H9 (cell line): ENCODE measurements around the gene DES. TPM values are rescaled to one million over a fixed set of nuclear protein-coding genes. Genes with fewer than 3 reads are reported as not detected.

Source experiments
- DNase-seq: peaks from one replicate; pipeline ENCODE4 v3.0.0-alpha.2; 2017
- H2AFZ ChIP-seq: one replicate; pipeline ENCODE4 v1.6.1; 2013; ENCODE audit warnings: mild to moderate bottlenecking, low read length, control low read depth, moderate library complexity
- H2AK5ac ChIP-seq: 2 replicates; pipeline ENCODE4 v1.6.1; 2013; ENCODE audit warnings: low read length, control low read depth, mixed read lengths; ENCODE audit not compliant: insufficient read length
- H2BK120ac ChIP-seq: one replicate; pipeline ENCODE4 v1.6.1; 2013; ENCODE audit warnings: low read depth, mild to moderate bottlenecking, low read length, control low read depth, inconsistent platforms; ENCODE audit not compliant: poor library complexity, severe bottlenecking
- H2BK12ac ChIP-seq: 2 replicates; pipeline ENCODE4 v1.6.1; 2013; ENCODE audit warnings: low read length, control low read depth, mixed read lengths, low read depth; ENCODE audit not compliant: insufficient read length
- H2BK15ac ChIP-seq: 2 replicates; pipeline ENCODE4 v1.6.1; 2013; ENCODE audit warnings: low read depth, low read length, control low read depth
- H2BK20ac ChIP-seq: one replicate; pipeline ENCODE4 v1.6.1; 2013; ENCODE audit warnings: low read depth, mild to moderate bottlenecking, low read length, control low read depth, inconsistent platforms; ENCODE audit not compliant: poor library complexity, severe bottlenecking
- H2BK5ac ChIP-seq: 2 replicates; pipeline ENCODE4 v1.6.1; 2013; ENCODE audit warnings: low read length, control low read depth, mixed read lengths; ENCODE audit not compliant: insufficient read length
- H3K14ac ChIP-seq: 2 replicates; pipeline ENCODE4 v1.6.1; 2013; ENCODE audit warnings: low read length, control low read depth; ENCODE audit not compliant: insufficient read depth
- H3K18ac ChIP-seq: 2 replicates; pipeline ENCODE4 v1.6.1; 2013; ENCODE audit warnings: low read depth, mild to moderate bottlenecking, mixed read lengths, low read length, control low read depth; ENCODE audit not compliant: insufficient read length
- H3K23ac ChIP-seq: 2 replicates; pipeline ENCODE4 v1.6.1; 2013; ENCODE audit warnings: low read length, control low read depth, mixed read lengths, low read depth; ENCODE audit not compliant: insufficient read length
- H3K23me2 ChIP-seq: 2 replicates; pipeline ENCODE4 v1.6.1; 2013; ENCODE audit warnings: low read depth, mild to moderate bottlenecking, mixed read lengths, low read length, control low read depth; ENCODE audit not compliant: insufficient read length, poor library complexity, severe bottlenecking
- H3K27ac ChIP-seq: 2 replicates; pipeline ENCODE4 v1.5.1; 2013; ENCODE audit warnings: low read length, control low read depth, mixed read lengths, low read depth; ENCODE audit not compliant: insufficient read length
- H3K27me3 ChIP-seq: 2 replicates; pipeline ENCODE4 v1.6.1; 2013; ENCODE audit warnings: low read length, control low read depth, inconsistent platforms; ENCODE audit not compliant: insufficient read depth
- H3K4ac ChIP-seq: 2 replicates; pipeline ENCODE4 v1.6.1; 2013; ENCODE audit warnings: low read depth, mild to moderate bottlenecking, control low read depth, inconsistent platforms, low read length, moderate library complexity
- H3K4me1 ChIP-seq: 2 replicates; pipeline ENCODE4 v1.6.1; 2013; ENCODE audit warnings: low read length, control low read depth, inconsistent platforms; ENCODE audit not compliant: insufficient read depth
- H3K4me2 ChIP-seq: 2 replicates; pipeline ENCODE4 v1.6.1; 2013; ENCODE audit warnings: low read length, control low read depth, mixed read lengths; ENCODE audit not compliant: insufficient read length, insufficient read depth
- H3K56ac ChIP-seq: 2 replicates; pipeline ENCODE4 v1.6.1; 2013; ENCODE audit warnings: low read depth, mild to moderate bottlenecking, mixed read lengths, low read length, control low read depth; ENCODE audit not compliant: insufficient read length
- H3K79me1 ChIP-seq: 2 replicates; pipeline ENCODE4 v1.6.1; 2013; ENCODE audit warnings: low read depth, mild to moderate bottlenecking, moderate library complexity, low read length, control low read depth, inconsistent platforms; ENCODE audit not compliant: insufficient read depth, poor library complexity, severe bottlenecking
- H3K79me2 ChIP-seq: 2 replicates; pipeline ENCODE4 v1.6.1; 2013; ENCODE audit warnings: low read length, control low read depth, inconsistent platforms; ENCODE audit not compliant: insufficient read depth
- H3K9ac ChIP-seq: 2 replicates; pipeline ENCODE4 v1.6.1; 2013; ENCODE audit warnings: low read length, control low read depth, mixed read lengths; ENCODE audit not compliant: insufficient read length; ENCODE audit errors: extremely low read depth
- H3K9me3 ChIP-seq: one replicate; pipeline ENCODE4 v1.6.1; 2013; ENCODE audit warnings: low read depth, low read length, inconsistent platforms; ENCODE audit not compliant: control insufficient read depth
- H3T11ph ChIP-seq: one replicate; pipeline ENCODE4 v1.6.1; 2013; ENCODE audit warnings: mild to moderate bottlenecking, low read length, control low read depth, inconsistent platforms
- H4K20me1 ChIP-seq: one replicate; pipeline ENCODE4 v1.6.1; 2013; ENCODE audit not compliant: control insufficient read depth, insufficient read length, insufficient read depth
- H4K5ac ChIP-seq: 2 replicates; pipeline ENCODE4 v1.6.1; 2013; ENCODE audit warnings: low read depth, mild to moderate bottlenecking, mixed read lengths, low read length, control low read depth; ENCODE audit not compliant: insufficient read length
- H4K8ac ChIP-seq: replicated peaks from 2 replicates; pipeline ENCODE4 v1.6.1; 2013; ENCODE audit warnings: low read length, control low read depth, mixed read lengths, low read depth; ENCODE audit not compliant: insufficient read length
- H4K91ac ChIP-seq: 2 replicates; pipeline ENCODE4 v1.6.1; 2013; ENCODE audit warnings: low read depth, mild to moderate bottlenecking, moderate library complexity, mixed read lengths, low read length, control low read depth; ENCODE audit not compliant: insufficient read length
- H3K27ac Mint-ChIP-seq, 3 experiments: 2 replicates in 2 of 3; 3 replicates in 1 of 3; pipeline ENCODE4 v1.8.0; 2020 to 2021; ENCODE audit warnings: mixed read lengths in 3 of 3, mild to moderate bottlenecking in 1 of 3, moderate library complexity in 1 of 3
- H3K27me3 Mint-ChIP-seq: 2 replicates; pipeline ENCODE4 v1.8.0; 2021; ENCODE audit warnings: low read depth, mild to moderate bottlenecking, moderate library complexity, mixed read lengths
- H3K36me3 Mint-ChIP-seq, 3 experiments: 2 replicates in 2 of 3; 3 replicates in 1 of 3; pipeline ENCODE4 v1.8.0; 2020 to 2021; ENCODE audit warnings: low read depth in 3 of 3, mixed read lengths in 3 of 3; ENCODE audit not compliant: insufficient read depth in 1 of 3
- H3K4me1 Mint-ChIP-seq, 2 experiments: 2 replicates each; pipeline ENCODE4 v1.8.0; 2020; ENCODE audit warnings: mixed read lengths in 2 of 2
- H3K4me3 Mint-ChIP-seq, 2 experiments: 2 replicates in 1 of 2; 3 replicates in 1 of 2; pipeline ENCODE4 v1.8.0; 2020 to 2021; ENCODE audit warnings: mild to moderate bottlenecking in 2 of 2, mixed read lengths in 2 of 2, moderate library complexity in 1 of 2
- H3K9me3 Mint-ChIP-seq, 2 experiments: 2 replicates in 1 of 2; 3 replicates in 1 of 2; pipeline ENCODE4 v1.8.0; 2020; ENCODE audit warnings: mild to moderate bottlenecking in 2 of 2, mixed read lengths in 2 of 2, moderate library complexity in 1 of 2
- WGBS: extraction: QIAGEN DNeasy Blood & Tissue Kit; methylation state at CpG from one replicate; pipeline ENCODE4 v1.1.7; 2013; ENCODE audit warnings: missing lambda C conversion rate, low lambda C conversion rate, mixed read lengths; ENCODE audit not compliant: insufficient read length; ENCODE audit errors: extremely low coverage; 5-methylcytosine and 5-hydroxymethylcytosine counted together
- total RNA-seq: library from RNA; stranded (reverse); gene quantifications from 2 replicates; pipeline ENCODE4 v1.2.1, GENCODE V29; 2021
- TF ChIP-seq, protein P1 (sequence below): fragments of 200-600 bp; sonication (generic); conservative IDR thresholded peaks from 3 replicates; pipeline ENCODE4 v1.8.0; 2021; ENCODE audit warnings: antibody characterized with exemption, mild to moderate bottlenecking

DES gene
- total RNA-seq, 1 experiment from 2014 or later, result 4.6 TPM

DNA sequence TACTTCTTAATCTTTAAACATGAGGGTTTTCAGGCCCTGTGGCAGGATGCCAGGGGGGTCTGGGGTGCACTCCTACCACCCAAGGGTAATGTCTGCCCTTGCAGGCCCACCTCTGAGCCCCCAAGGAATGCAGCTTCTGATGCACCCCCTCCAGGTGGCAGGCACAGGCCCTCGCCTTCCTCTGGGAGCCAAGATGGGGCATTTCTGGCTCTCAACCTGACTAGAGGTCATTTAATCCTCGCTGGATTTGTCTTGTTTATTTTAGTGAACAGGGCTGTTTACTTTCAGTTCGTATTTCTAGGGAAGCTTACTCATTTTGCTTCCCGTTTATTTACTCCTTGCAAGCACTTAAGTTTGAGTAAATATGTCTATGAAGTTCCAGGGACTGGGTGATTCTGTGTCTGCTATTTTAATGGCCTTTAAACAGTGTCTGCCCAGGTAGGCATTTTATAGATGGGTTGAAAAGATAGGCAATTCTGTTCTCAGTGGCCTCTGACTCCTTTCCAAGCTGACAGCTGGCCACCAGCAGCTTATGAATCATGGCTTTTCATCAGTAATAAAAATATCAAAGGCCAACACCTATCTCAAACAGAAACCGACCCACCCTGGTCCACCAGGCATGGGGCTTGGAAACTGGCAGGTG is 19.3 kb upstream of the DES start:
- Histone ChIP-seq H4K91ac (no peak overlapping the region), H3K56ac (no peak overlapping the region), H2AFZ (no peak overlapping the region), H4K20me1 (no peaks in the 10 kb centered on the region), H3K18ac (no peak overlapping the region), H3K9me3 (no peaks in the 10 kb centered on the region), H2BK5ac (no peak overlapping the region), H3K23me2 (no peaks in the 10 kb centered on the region), H3T11ph (no peak overlapping the region), H3K27ac (no peak overlapping the region), H2BK20ac (no peak overlapping the region), H2BK12ac (no peak overlapping the region), H2BK15ac (no peak overlapping the region), H3K14ac (no peak overlapping the region), H4K5ac (no peak overlapping the region), H3K4ac (no peak overlapping the region), H2BK120ac (no peak overlapping the region), H3K27me3 (no peaks in the 10 kb centered on the region), H3K79me2 (no peaks in the 10 kb centered on the region), H3K79me1 (no peaks in the 10 kb centered on the region), H3K23ac (no peak overlapping the region), H2AK5ac (no peak overlapping the region), H3K9ac (no peak overlapping the region), H3K4me1 (no peaks in the 10 kb centered on the region), H4K8ac (no peak overlapping the region), H3K4me2 (no peak overlapping the region)
- no peak overlapping the region for H3K27ac Mint-ChIP-seq
- H3K27me3 Mint-ChIP-seq, result peaks cover 8% of the 10 kb centered on the region
- no peaks in the 10 kb centered on the region; a peak in 1 of 5 replicates for H3K9me3 Mint-ChIP-seq
- DNase-seq, result no peak
- no peak overlapping the region for H3K4me3 Mint-ChIP-seq
- no peaks in the 10 kb centered on the region for H3K36me3 Mint-ChIP-seq
- TF ChIP-seq, protein P1, sequence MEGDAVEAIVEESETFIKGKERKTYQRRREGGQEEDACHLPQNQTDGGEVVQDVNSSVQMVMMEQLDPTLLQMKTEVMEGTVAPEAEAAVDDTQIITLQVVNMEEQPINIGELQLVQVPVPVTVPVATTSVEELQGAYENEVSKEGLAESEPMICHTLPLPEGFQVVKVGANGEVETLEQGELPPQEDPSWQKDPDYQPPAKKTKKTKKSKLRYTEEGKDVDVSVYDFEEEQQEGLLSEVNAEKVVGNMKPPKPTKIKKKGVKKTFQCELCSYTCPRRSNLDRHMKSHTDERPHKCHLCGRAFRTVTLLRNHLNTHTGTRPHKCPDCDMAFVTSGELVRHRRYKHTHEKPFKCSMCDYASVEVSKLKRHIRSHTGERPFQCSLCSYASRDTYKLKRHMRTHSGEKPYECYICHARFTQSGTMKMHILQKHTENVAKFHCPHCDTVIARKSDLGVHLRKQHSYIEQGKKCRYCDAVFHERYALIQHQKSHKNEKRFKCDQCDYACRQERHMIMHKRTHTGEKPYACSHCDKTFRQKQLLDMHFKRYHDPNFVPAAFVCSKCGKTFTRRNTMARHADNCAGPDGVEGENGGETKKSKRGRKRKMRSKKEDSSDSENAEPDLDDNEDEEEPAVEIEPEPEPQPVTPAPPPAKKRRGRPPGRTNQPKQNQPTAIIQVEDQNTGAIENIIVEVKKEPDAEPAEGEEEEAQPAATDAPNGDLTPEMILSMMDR, result no peak
- no CpG with 5 or more reads among the region's 5 CpGs for WGBS
- peaks cover 27 to 36% of the 10 kb centered on the region in 2 experiments for H3K4me1 Mint-ChIP-seq
